Left lung (tissue), 10 donors: ENCODE measurements around the gene RABGEF1. TPM values are rescaled to one million over a fixed set of nuclear protein-coding genes. Genes with fewer than 3 reads are reported as not detected.
"Not testable (repeated sequence)": the region's sequence is repeated elsewhere in the genome, so short reads cannot be mapped to it uniquely, and the experiment has no call there.

Source experiments
- ATAC-seq: fragments of 200-7000 bp; cut with Tn5 transposase; one replicate; pipeline ENCODE4 v1.9.1; 2020; ENCODE audit warnings: moderate library complexity
- DNase-seq, 4 donors: peaks; one replicate each; pipeline ENCODE4 v3.0.0-alpha.2; 2013 to 2020
- H3K27ac ChIP-seq, 2 donors: fragments of 200-600 bp; sonication (generic) in 1 of 2; one replicate each; pipeline versions ENCODE4 v1.5.0 to v1.8.0; 2020 to 2021
- H3K27me3 ChIP-seq, 2 donors: fragments of 200-600 bp; sonication (generic) in 1 of 2; one replicate each; pipeline versions ENCODE4 v1.5.0 to v1.8.0; 2020 to 2021
- H3K36me3 ChIP-seq, 2 donors: fragments of 200-600 bp; sonication (generic) in 1 of 2; one replicate each; pipeline versions ENCODE4 v1.5.0 to v1.8.0; 2020 to 2021
- H3K4me1 ChIP-seq, 2 donors: fragments of 200-600 bp; one replicate each; pipeline ENCODE4 v1.8.0; 2021
- H3K4me3 ChIP-seq, 2 donors: fragments of 200-600 bp; sonication (generic) in 1 of 2; one replicate each; pipeline versions ENCODE4 v1.5.0 to v1.8.0; 2020 to 2021; ENCODE audit warnings: mild to moderate bottlenecking in 1 of 2
- H3K9me3 ChIP-seq, 2 donors: fragments of 200-600 bp; sonication (generic) in 1 of 2; one replicate each; pipeline versions ENCODE4 v1.5.0 to v1.8.0; 2020 to 2021
- CTCF ChIP-seq, 2 donors: fragments of 200-600 bp; sonication (generic) in 1 of 2; IDR thresholded peaks; one replicate each; pipeline versions ENCODE4 v1.5.0 to v1.8.0; 2021; ENCODE audit warnings: antibody characterized with exemption in 2 of 2
- intact Hi-C, 2 donors: fragments of 100-400 bp; cut with DNase I; formaldehyde crosslinking; loops; one replicate each; pipeline versions ENCODE4 v1.11.2 to v1.14.2; 2022
- polyA plus RNA-seq, 6 donors: library from polyadenylated mRNA; unstranded; fragments of 120-200 nt; gene quantifications; one replicate each; pipeline ENCODE4 v1.2.1, GENCODE V29; 2013; ENCODE audit not compliant: insufficient read length in 6 of 6
- total RNA-seq, 2 donors: library from RNA; stranded (reverse); fragmentation: NEBNext Ultra II Directional; extraction: Animal tissue kit (Norgen Biotek cat#: 25700); gene quantifications; one replicate each; pipeline ENCODE4 v1.2.1, GENCODE V29; 2021
- donor health status: DM: no; HTN: yes; CAD: no.
- donor health status: DM: no; HTN: no; CAD: no.

The RABGEF1 gene
- total and polyA plus RNA-seq, 8 donors = 22.5 to 38.9 (median 32.4) TPM

DNA sequence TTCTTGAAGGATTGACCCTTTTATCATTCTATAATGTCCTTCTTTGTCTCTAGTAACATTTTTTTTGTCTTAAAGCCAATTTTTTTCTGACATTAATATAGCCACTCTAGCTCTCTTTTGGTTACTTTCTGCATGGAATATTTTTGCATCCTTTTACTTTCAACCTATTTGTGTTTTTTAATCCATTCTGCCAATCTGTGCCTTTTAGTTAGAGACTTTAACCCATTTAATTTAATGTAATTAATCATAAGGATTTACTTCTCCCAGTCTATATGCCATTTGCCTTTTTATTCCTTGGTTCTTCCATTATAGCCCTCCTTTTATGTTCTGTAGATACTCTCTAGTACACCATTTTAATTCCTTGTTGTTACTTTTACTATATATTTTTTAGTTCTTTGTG lies 32.7 kb upstream of the RABGEF1 start:
- ATAC-seq = no peak
- no peak for DNase-seq
- intact Hi-C loops = no loop called here
- Histone ChIP-seq H3K36me3 (peaks cover 0 to 15% of the 10 kb centered on the region in 2 donors), H3K27me3 (no peaks in the 10 kb centered on the region), H3K4me3 (no peak overlapping the region), H3K9me3 (peaks cover 0 to 4% of the 10 kb centered on the region in 2 donors), H3K4me1 (no peaks in the 10 kb centered on the region), H3K27ac (no peak overlapping the region)
- TF ChIP-seq CTCF (IDR thresholded peaks at IDR 0.05) = no peak

DNA sequence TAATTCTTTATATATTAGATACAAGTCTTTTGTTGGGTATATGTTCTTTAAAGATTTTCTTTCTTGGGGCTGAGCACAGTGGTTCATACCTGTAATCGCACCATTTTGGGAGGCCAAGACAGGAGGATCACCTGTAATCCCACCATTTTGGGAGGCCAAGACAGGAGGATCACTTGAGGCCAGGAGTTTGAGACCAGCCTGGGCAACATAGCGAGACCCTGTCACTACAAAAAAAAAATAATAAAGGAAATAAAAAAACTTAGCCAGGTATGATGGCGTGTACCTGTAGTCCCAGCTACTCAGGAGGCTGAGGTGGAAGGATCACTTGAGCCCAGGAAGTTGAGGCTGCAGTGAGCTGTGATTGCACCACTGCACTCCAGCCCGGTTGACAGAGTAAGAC lies 29.8 kb upstream of the RABGEF1 start:
- ATAC-seq, H3K27ac ChIP-seq, DNase-seq, intact Hi-C loops, H3K4me1 ChIP-seq, H3K4me3 ChIP-seq, H3K27me3 ChIP-seq: not testable (repeated sequence)
- Histone ChIP-seq H3K36me3 (peaks cover 0 to 39% of the 10 kb centered on the region in 2 donors), H3K9me3 (peaks cover 0 to 16% of the 10 kb centered on the region in 2 donors)

GRCh38 chr7:66713687-66714086 lies 26.8 kb upstream of the RABGEF1 start:
- Histone ChIP-seq H3K4me3 (no peak overlapping the region), H3K9me3 (peaks cover 0 to 11% of the 10 kb centered on the region in 2 donors), H3K4me1 (no peaks in the 10 kb centered on the region), H3K36me3 (peaks cover 0 to 52% of the 10 kb centered on the region in 2 donors), H3K27me3 (no peaks in the 10 kb centered on the region), H3K27ac (no peak overlapping the region)
- intact Hi-C loops = no loop called here
- no peak for TF ChIP-seq CTCF (IDR thresholded peaks at IDR 0.05)
- DNase-seq (no peak), ATAC-seq (no peak)

GRCh38 chr7:66716634-66717033 lies 23.9 kb upstream of the RABGEF1 start:
- H3K4me3 ChIP-seq, intact Hi-C loops: not testable (repeated sequence)

GRCh38 chr7:66720561-66720960 lies 20.0 kb upstream of the RABGEF1 start:
- no peak overlapping the region for H3K27ac ChIP-seq
- DNase-seq = no peak
- peaks cover 0 to 24% of the 10 kb centered on the region in 2 donors for H3K9me3 ChIP-seq
- intact Hi-C loops = no loop called here
- TF ChIP-seq CTCF (IDR thresholded peaks at IDR 0.05) = no peak
- H3K27me3 ChIP-seq = no peaks in the 10 kb centered on the region
- no peak overlapping the region for H3K4me3 ChIP-seq
- no peak for ATAC-seq
- H3K4me1 ChIP-seq = no peaks in the 10 kb centered on the region
- peaks cover 0 to 32% of the 10 kb centered on the region in 2 donors for H3K36me3 ChIP-seq

More at GRCh38 chr7:66716634-66717033, 23.9 kb upstream of the RABGEF1 start:
- not testable (repeated sequence) for H3K27ac ChIP-seq, H3K27me3 ChIP-seq, H3K4me1 ChIP-seq, ATAC-seq, DNase-seq
- peaks cover 0 to 48% of the 10 kb centered on the region in 2 donors for H3K36me3 ChIP-seq
- peaks cover 0 to 11% of the 10 kb centered on the region in 2 donors for H3K9me3 ChIP-seq

DNA sequence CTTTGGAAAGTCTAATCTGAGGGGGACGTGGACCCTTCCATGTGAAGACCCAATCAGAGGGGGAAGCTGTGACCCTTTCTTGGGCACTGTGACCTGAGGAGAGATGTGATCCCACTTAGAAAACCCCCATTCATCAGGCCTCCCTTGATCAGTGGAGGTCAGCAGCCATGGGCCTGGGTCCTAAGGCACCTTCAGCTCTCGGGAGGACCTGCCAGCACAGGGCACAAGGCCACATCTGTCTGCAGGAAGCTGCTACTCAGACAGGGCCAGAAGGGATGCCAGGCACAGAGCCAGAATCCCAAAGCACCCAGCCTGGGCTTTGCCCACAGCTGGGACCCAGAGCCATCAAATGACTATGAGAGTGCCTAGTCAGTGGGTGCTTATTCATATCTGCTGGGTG lies 14.7 kb upstream of the RABGEF1 start:
- H3K27ac ChIP-seq = no peak overlapping the region
- TF ChIP-seq CTCF (IDR thresholded peaks at IDR 0.05) = no peak
- no peak overlapping the region for H3K4me3 ChIP-seq
- ATAC-seq (no peak), DNase-seq (no peak)
- no peaks in the 10 kb centered on the region for H3K27me3 ChIP-seq
- no peaks in the 10 kb centered on the region for H3K4me1 ChIP-seq
- peaks cover 0 to 24% of the 10 kb centered on the region in 2 donors for H3K9me3 ChIP-seq
- intact Hi-C loops = no loop called here
- H3K36me3 ChIP-seq = peaks cover 0 to 22% of the 10 kb centered on the region in 2 donors
